Heart left ventricle (tissue), 16 donors: ENCODE results near the gene KCNG2. TPM values are rescaled to one million over a fixed set of nuclear protein-coding genes. Genes with fewer than 3 reads are reported as not detected.

Experiments
- ATAC-seq, 4 donors: fragments of 200-7000 bp; cut with Tn5 transposase; one replicate each; pipeline ENCODE4 v1.9.1; 2020 to 2022; ENCODE audit warnings: moderate library complexity in 4 of 4, mild to moderate bottlenecking in 3 of 4, moderate number of reproducible peaks in 1 of 4
- DNase-seq, 5 donors: peaks; one replicate each; pipeline ENCODE4 v3.0.0-alpha.2; 2020
- H3K27ac ChIP-seq, 12 donors: fragments of 200-600 bp; sonication (generic) in 4 of 12; one replicate each; pipeline versions ENCODE4 v1.5.0 to v1.8.0; 2016 to 2022; ENCODE audit warnings: mild to moderate bottlenecking in 2 of 12
- H3K27me3 ChIP-seq, 9 donors: fragments of 200-600 bp; sonication (generic) in 2 of 9; one replicate each; pipeline versions ENCODE4 v1.5.1 to v1.8.0; 2016 to 2022; ENCODE audit warnings: mild to moderate bottlenecking in 3 of 9
- H3K36me3 ChIP-seq, 9 donors: fragments of 200-600 bp; sonication (generic) in 2 of 9; one replicate each; pipeline versions ENCODE4 v1.5.0 to v1.8.0; 2018 to 2022; ENCODE audit warnings: mild to moderate bottlenecking in 2 of 9
- H3K4me1 ChIP-seq, 12 donors: fragments of 200-600 bp; sonication (generic) in 4 of 12; one replicate each; pipeline versions ENCODE4 v1.5.0 to v1.8.0; 2016 to 2022; ENCODE audit warnings: mild to moderate bottlenecking in 3 of 12
- H3K4me3 ChIP-seq, 12 donors: fragments of 200-600 bp; sonication (generic) in 4 of 12; one replicate each; pipeline versions ENCODE4 v1.5.0 to v1.8.0; 2017 to 2022; ENCODE audit warnings: mild to moderate bottlenecking in 9 of 12, moderate library complexity in 4 of 12
- H3K9me3 ChIP-seq, 12 donors: fragments of 200-600 bp; sonication (generic) in 4 of 12; one replicate each; pipeline versions ENCODE4 v1.5.0 to v1.8.0; 2016 to 2022; ENCODE audit warnings: mild to moderate bottlenecking in 1 of 12
- CTCF ChIP-seq, 12 donors: fragments of 200-600 bp; sonication (generic) in 4 of 12; IDR thresholded peaks; one replicate each; pipeline versions ENCODE4 v1.5.0 to v1.8.0; 2018 to 2022; ENCODE audit warnings: antibody characterized with exemption in 12 of 12, mild to moderate bottlenecking in 5 of 12
- POLR2A ChIP-seq, 2 donors: fragments of 450-650 bp; IDR thresholded peaks; one replicate each; pipeline ENCODE4 v1.6.1; 2017; ENCODE audit warnings: antibody characterized with exemption in 2 of 2, mild to moderate bottlenecking in 2 of 2, moderate library complexity in 2 of 2
- WGBS, 4 donors: extraction: QIAGEN DNeasy Blood & Tissue Kit in 2 of 4; methylation state at CpG; one replicate each; pipeline versions ENCODE4 v1.1.5 to v1.1.7; 2013 to 2018; 5-methylcytosine and 5-hydroxymethylcytosine counted together
- intact Hi-C, 10 donors: fragments of 100-400 bp; cut with DNase I; formaldehyde crosslinking; loops; one replicate each; pipeline versions ENCODE4 v1.11.1 to v1.14.2; 2022
- polyA plus RNA-seq, 2 donors: library from polyadenylated mRNA; stranded (reverse); fragments of 200-250 nt; gene quantifications; one replicate each; pipeline ENCODE4 v1.2.3, GENCODE V29; 2013
- total RNA-seq, 9 donors: library from RNA; depleted of rRNA in 2 of 9; stranded (reverse); fragments of >200 nt in 2 of 9; fragmentation: NEBNext Ultra II Directional in 3 of 9; extraction: Animal tissue kit (Norgen Biotek cat#: 25700) in 3 of 9; gene quantifications; one replicate each; pipeline versions ENCODE4 v1.1.0 to v1.2.4, GENCODE V29; 2016 to 2023
- donor health status: ischemic (EF 13 %, LVEDD 7.1; RV severe dilation, severe dysfunction).
- donor health status: healthy with polysubstance abuse.
- donor health status: DM: no; HTN: yes; CAD: no.
- donor health status: DM: no; HTN: no; CAD: no.
- donor health status: ischemic (EF 25% LVEDD 6.9; RV normal size, moderate dysfunction).
- donor health status: ischemic (EF 25% LVEDD 5.7; RV mildly dilated, moderate dysfunction).
- donor health status: healthy.
- donor health status: DM: yes; HTN: yes; CAD: no.
- donor health status: ischemic (EF 35%, LVEDD 5.7; RV mildly dilated, moderate dysfunction).
- donor health status: nonischemic (EF 11% LVEDD 7.7; RV severe dilation, severe dysfunction).
- donor health status: DM: yes; HTN: yes; CAD: no.
- donor health status: PGD.
- donor health status: ischemic (EF 29% LVEDD 5.4; RV normal size, mild dysfunction).
- donor health status: nonischemic (EF 23%, LVEDD 6.1; RV moderate dilation, normal function).

Gene KCNG2
- total and polyA plus RNA-seq, 11 donors, result 0.07 to 1.5 (median 0.18) TPM; not detected in 8

GRCh38 chr18:79856119-79857007 is 58.6 kb downstream of the KCNG2 start:
- no peak overlapping the region for H3K4me3 ChIP-seq
- DNase-seq (no peak), ATAC-seq (peak in 1 of 4 donors; percentile 20)
- H3K27ac ChIP-seq, result no peak overlapping the region
- H3K36me3 ChIP-seq, result no peaks in the 10 kb centered on the region
- WGBS, 4 donors, result 42 to 53% (median 49%) methylated on average over 16 to 26 of the region's 26 CpGs
- intact Hi-C loops, result no loop called here
- peaks cover 0 to 9% (median 0%) of the 10 kb centered on the region in 12 donors for H3K4me1 ChIP-seq
- peaks cover 0 to 7% (median 0%) of the 10 kb centered on the region in 12 donors for H3K9me3 ChIP-seq
- H3K27me3 ChIP-seq, result peaks cover 0 to 35% (median 8%) of the 10 kb centered on the region in 9 donors
- TF ChIP-seq POLR2A (IDR thresholded peaks at IDR 0.05) (no peak), CTCF (IDR thresholded peaks at IDR 0.05) (no peak)

GRCh38 chr18:79857082-79857671 is 59.4 kb downstream of the KCNG2 start:
- TF ChIP-seq CTCF (IDR thresholded peaks at IDR 0.05) (no peak), POLR2A (IDR thresholded peaks at IDR 0.05) (no peak)
- no peaks in the 10 kb centered on the region for H3K36me3 ChIP-seq
- peaks cover 0 to 41% (median 8%) of the 10 kb centered on the region in 9 donors for H3K27me3 ChIP-seq
- peak in 3 of 4 donors; percentile 22 to 32 (median 28) for ATAC-seq
- no peak overlapping the region for H3K27ac ChIP-seq
- no peak overlapping the region for H3K4me3 ChIP-seq
- 42 to 55% (median 47%) methylated on average over 12 to 14 of the region's 14 CpGs for WGBS, 4 donors
- H3K4me1 ChIP-seq, result peaks cover 0 to 9% (median 0%) of the 10 kb centered on the region in 12 donors
- peaks cover 0 to 13% (median 7%) of the 10 kb centered on the region in 12 donors for H3K9me3 ChIP-seq
- intact Hi-C loops, result no loop called here
- DNase-seq, result no peak

GRCh38 chr18:79859314-79859713 is 61.6 kb downstream of the KCNG2 start:
- H3K27me3 ChIP-seq, result peaks cover 0 to 42% (median 9%) of the 10 kb centered on the region in 9 donors
- H3K27ac ChIP-seq, result no peak overlapping the region
- intact Hi-C loops, result no loop called here
- H3K4me3 ChIP-seq, result no peak overlapping the region
- no peak for TF ChIP-seq POLR2A (IDR thresholded peaks at IDR 0.05)
- TF ChIP-seq CTCF (IDR thresholded peaks at IDR 0.05), result no peak
- no peak for DNase-seq
- ATAC-seq, result no peak
- peaks cover 0 to 22% (median 8%) of the 10 kb centered on the region in 12 donors for H3K9me3 ChIP-seq
- no peaks in the 10 kb centered on the region for H3K36me3 ChIP-seq
- 75 to 81% (median 79%) methylated on average over 7 of the region's 7 CpGs for WGBS, 4 donors
- H3K4me1 ChIP-seq, result peaks cover 0 to 9% (median 0%) of the 10 kb centered on the region in 12 donors

- Histone ChIP-seq H3K27ac (no peak overlapping the region), H3K27me3 (peaks cover 0 to 29% (median 0%) of the 10 kb centered on the region in 9 donors), H3K4me3 (no peak overlapping the region), H3K36me3 (no peaks in the 10 kb centered on the region), H3K4me1 (peaks cover 0 to 4% (median 0%) of the 10 kb centered on the region in 12 donors), H3K9me3 (peaks cover 0 to 22% (median 8%) of the 10 kb centered on the region in 12 donors)
- DNase-seq (no peak), ATAC-seq (no peak)
- TF ChIP-seq CTCF (IDR thresholded peaks at IDR 0.05) (no peak), POLR2A (IDR thresholded peaks at IDR 0.05) (no peak)
- intact Hi-C loops, result no loop called here
- WGBS, 4 donors, result 75 to 82% (median 77%) methylated on average over 2 of the region's 2 CpGs
Observed at GRCh38 chr18:79861687-79862086, 63.9 kb downstream of the KCNG2 start.
